SJCRH30 (cell line): ENCODE measurements around the gene EBPL. TPM values are rescaled to one million over a fixed set of nuclear protein-coding genes. Genes with fewer than 3 reads are reported as not detected.
A peak's percentile ranks its signal among the peaks of the same experiment; 100 is the strongest.

Experiments
- DNase-seq, 2 experiments: peaks; one replicate each; pipeline ENCODE4 v3.0.0-alpha.2; 2015 to 2020
- H3K27ac ChIP-seq: fragments of 250-450 bp; sonication (Bioruptor Pico); 2 replicates; pipeline ENCODE4 v1.5.1; 2020; ENCODE audit warnings: mild to moderate bottlenecking, moderate library complexity
- H3K27me3 ChIP-seq: fragments of 250-450 bp; sonication (Bioruptor Pico); 2 replicates; pipeline ENCODE4 v1.5.1; 2020; ENCODE audit warnings: mild to moderate bottlenecking, moderate library complexity
- H3K36me3 ChIP-seq: fragments of 250-450 bp; sonication (Bioruptor Pico); 2 replicates; pipeline ENCODE4 v1.5.1; 2020; ENCODE audit warnings: mild to moderate bottlenecking, moderate library complexity
- H3K4me1 ChIP-seq: fragments of 250-450 bp; sonication (Bioruptor Pico); 2 replicates; pipeline ENCODE4 v1.5.1; 2020; ENCODE audit warnings: mild to moderate bottlenecking, moderate library complexity
- H3K4me3 ChIP-seq: fragments of 250-450 bp; sonication (Bioruptor Pico); 2 replicates; pipeline ENCODE4 v1.5.1; 2020; ENCODE audit warnings: mild to moderate bottlenecking, moderate library complexity
- H3K9me3 ChIP-seq: fragments of 250-450 bp; sonication (Bioruptor Pico); replicated peaks from 2 replicates; pipeline ENCODE4 v1.5.1; 2020; ENCODE audit warnings: mild to moderate bottlenecking, moderate library complexity
- total RNA-seq: library from RNA; depleted of rRNA; stranded (reverse); fragments of >200 nt; shearing (Covaris generic); gene quantifications from 2 replicates; pipeline ENCODE4 v1.2.3, GENCODE V29; 2014

EBPL gene
- total RNA-seq, 1 experiment from 2014 or later = 56.6 TPM

DNA sequence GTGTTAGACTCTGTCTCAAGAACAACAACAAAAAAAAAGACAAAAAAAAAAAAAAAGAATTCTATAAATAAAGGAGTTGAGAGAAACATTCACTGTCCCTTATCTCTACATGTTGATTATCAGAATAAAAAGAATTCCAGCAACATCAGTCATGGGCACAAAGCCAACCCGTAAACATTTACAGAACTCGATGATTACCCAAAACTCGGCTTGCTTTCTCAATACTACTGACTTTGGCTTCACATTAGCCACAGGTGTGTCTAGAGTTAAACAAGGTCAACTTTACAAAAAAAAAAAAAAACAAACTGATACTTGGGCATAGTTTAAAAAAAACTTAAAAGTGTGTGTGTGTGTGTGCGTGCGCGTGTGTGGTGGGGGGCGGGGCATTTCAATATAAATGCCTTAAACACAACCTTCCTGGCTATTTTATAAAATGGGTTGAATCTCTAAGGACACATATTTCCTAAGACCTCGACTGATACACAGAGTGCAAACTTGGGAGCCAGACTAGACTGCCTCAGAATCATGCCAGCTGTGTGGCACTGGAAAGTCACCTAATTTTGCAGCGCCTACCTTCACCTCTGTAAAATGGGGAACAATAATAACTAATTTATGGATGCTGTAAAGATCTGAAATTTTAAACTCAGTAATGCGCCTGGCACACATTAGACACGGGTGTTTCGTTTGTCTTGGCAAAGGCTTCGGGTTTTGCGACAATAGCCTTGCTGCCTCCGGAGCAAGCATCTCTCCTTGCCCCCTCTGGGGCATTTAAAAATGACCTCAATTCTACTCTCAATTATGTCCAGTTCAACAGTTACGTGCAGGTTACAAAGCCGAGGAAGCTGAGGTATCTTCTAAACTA lies 922 bp downstream of the EBPL start:
- Histone ChIP-seq H3K36me3 (peaks cover 3% of the 10 kb centered on the region; the same call in 1 of the 2 replicates), H3K4me3 (peak overlapping the region; percentile 72), H3K4me1 (no peaks in the 10 kb centered on the region), H3K9me3 (no peaks in the 10 kb centered on the region), H3K27me3 (no peaks in the 10 kb centered on the region), H3K27ac (peak overlapping the region; percentile 68)
- DNase-seq = peak; percentile 13 to 48

DNA sequence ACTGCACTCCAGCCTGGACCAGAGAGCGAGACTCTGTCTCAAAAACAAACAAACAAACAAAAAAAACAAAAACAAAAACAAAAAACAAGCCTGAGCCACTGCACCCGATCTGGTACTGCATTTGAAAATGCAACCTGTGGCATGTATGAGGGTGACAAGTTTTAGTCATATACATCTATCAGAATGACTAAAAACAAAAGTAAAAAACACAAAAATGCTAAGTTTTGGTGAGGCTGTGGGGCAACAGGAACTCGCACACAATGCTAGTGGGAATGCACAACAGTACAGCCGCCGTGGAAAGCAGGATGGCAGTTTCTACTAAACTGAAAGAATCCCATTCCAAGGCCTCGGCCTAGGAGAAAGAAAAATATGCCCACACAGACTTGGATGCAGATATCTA lies 7.8 kb downstream of the EBPL start:
- no peaks in the 10 kb centered on the region for H3K9me3 ChIP-seq
- H3K4me1 ChIP-seq = no peaks in the 10 kb centered on the region; the same call in 1 of the 2 replicates
- H3K27ac ChIP-seq = no peak overlapping the region
- no peak for DNase-seq
- peaks cover 11% of the 10 kb centered on the region for H3K36me3 ChIP-seq
- H3K4me3 ChIP-seq = no peak overlapping the region
- no peaks in the 10 kb centered on the region for H3K27me3 ChIP-seq

DNA sequence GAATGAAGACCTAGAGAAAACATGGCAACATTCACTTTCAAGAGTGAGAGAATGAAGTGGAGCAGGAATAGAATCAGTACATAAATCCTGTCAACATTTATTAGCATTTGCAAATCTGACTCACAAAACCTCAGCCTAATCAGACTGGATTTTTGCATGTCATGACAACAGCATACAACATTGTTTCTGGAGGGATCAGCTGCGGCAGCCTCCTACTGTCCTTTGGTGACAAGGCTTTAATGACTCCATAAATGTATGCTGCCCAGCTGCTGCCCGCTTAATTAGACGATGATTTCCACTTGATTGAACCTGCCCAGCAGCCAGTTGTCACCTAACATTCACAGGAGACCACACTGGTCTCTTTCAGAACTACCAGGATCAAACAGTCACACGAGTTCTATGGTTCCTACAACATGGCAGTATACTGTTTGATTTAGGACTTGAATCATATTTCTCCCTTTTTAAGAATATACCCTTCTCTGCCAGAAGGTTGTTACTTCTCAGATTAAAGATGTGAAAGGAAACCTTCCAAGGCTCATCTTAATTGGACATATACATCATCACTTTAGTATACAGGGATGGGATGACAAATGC lies 9.3 kb downstream of the EBPL start:
- Histone ChIP-seq H3K36me3 (peaks cover 9% of the 10 kb centered on the region; the same call in 1 of the 2 replicates), H3K4me1 (no peaks in the 10 kb centered on the region; the same call in 1 of the 2 replicates), H3K4me3 (no peak overlapping the region), H3K9me3 (no peaks in the 10 kb centered on the region), H3K27ac (no peak overlapping the region), H3K27me3 (no peaks in the 10 kb centered on the region)
- peak; percentile 14 to 44 for DNase-seq

- Histone ChIP-seq H3K4me1 (no peaks in the 10 kb centered on the region; the same call in 1 of the 2 replicates), H3K27ac (no peak overlapping the region), H3K4me3 (no peak overlapping the region), H3K9me3 (no peaks in the 10 kb centered on the region), H3K27me3 (no peaks in the 10 kb centered on the region), H3K36me3 (peaks cover 12% of the 10 kb centered on the region; the same call in 1 of the 2 replicates)
- DNase-seq = no peak
These were observed 12.0 kb downstream of the EBPL start for GRCh38 chr13:49679246-49679645.

- no peaks in the 10 kb centered on the region for H3K27me3 ChIP-seq
- peaks cover 12% of the 10 kb centered on the region; the same call in 1 of the 2 replicates for H3K36me3 ChIP-seq
- no peak overlapping the region for H3K27ac ChIP-seq
- no peak for DNase-seq
- H3K4me3 ChIP-seq = no peak overlapping the region
- H3K9me3 ChIP-seq = no peaks in the 10 kb centered on the region
- no peaks in the 10 kb centered on the region; the same call in 1 of the 2 replicates for H3K4me1 ChIP-seq
These were observed 12.9 kb downstream of the EBPL start for GRCh38 chr13:49678191-49678914.

DNA sequence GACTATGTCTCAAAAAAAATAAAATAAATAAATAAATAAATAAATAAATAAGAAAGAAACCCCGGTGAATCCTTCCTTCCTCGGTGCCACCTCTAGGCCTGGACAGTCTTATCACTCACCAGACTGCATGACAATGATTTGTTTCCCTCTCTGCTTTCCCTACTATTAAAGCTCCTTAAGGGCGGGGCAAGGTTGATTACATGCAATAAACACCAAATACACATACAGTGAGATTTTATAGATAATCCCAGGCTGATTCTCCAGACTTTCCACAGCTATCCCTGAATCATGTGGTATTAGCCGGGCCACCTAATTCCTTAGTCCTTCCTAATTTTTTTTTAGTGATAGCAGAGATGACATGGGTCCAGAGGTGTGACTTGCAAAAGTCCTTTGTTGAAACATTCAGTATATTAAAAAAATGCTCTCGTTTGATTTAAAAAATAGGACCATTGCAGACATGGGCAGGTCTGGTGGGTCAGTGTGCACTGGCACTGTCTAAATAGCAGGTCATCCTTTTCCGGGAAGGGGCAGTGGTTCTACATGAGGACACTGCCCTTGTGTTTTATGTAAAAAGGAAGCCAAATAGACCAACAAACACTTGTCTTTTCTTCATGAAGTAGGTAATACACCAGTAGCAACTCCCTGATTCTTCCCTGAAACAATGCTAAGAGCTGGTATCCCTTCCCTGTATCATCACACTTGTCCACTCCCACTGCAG lies 14.5 kb downstream of the EBPL start:
- Histone ChIP-seq H3K27me3 (no peaks in the 10 kb centered on the region), H3K36me3 (peaks cover 14% of the 10 kb centered on the region; the same call in 1 of the 2 replicates), H3K4me1 (no peaks in the 10 kb centered on the region; the same call in 1 of the 2 replicates), H3K4me3 (no peak overlapping the region), H3K9me3 (no peaks in the 10 kb centered on the region), H3K27ac (no peak overlapping the region)
- DNase-seq = no peak

DNA sequence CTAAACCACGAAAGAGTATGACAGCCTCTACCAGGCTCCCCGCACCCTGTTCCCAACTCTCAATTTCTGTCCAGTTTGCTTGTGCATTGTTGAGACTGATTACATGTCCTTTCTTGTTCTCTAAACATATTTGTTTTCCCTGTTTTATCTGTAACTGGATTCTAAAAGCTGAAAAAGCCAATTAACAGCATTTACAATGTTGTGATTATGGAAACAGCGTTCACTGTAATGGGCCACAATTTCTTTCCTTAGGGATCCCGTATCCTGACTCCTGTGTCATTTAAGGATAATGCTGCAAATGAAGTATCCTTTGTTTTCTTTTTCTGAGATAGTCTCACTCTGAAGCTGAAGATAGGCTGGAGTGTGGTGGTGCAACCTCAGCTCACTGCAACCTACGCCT lies 20.5 kb downstream of the EBPL start:
- no peak overlapping the region for H3K4me3 ChIP-seq
- H3K4me1 ChIP-seq = no peaks in the 10 kb centered on the region
- H3K27me3 ChIP-seq = no peaks in the 10 kb centered on the region
- no peak for DNase-seq
- peaks cover 13% of the 10 kb centered on the region; the same call in 1 of the 2 replicates for H3K36me3 ChIP-seq
- no peaks in the 10 kb centered on the region for H3K9me3 ChIP-seq
- H3K27ac ChIP-seq = no peak overlapping the region

- Histone ChIP-seq H3K27ac (no peak overlapping the region), H3K4me1 (no peaks in the 10 kb centered on the region), H3K9me3 (no peaks in the 10 kb centered on the region), H3K4me3 (no peak overlapping the region), H3K27me3 (no peaks in the 10 kb centered on the region), H3K36me3 (peaks cover 10% of the 10 kb centered on the region; the same call in 1 of the 2 replicates)
- peak; percentile 62 to 84 for DNase-seq
These were observed 21.5 kb downstream of the EBPL start for GRCh38 chr13:49669735-49670309.

GRCh38 chr13:49667773-49668172 lies 23.5 kb downstream of the EBPL start:
- Histone ChIP-seq H3K27me3 (no peaks in the 10 kb centered on the region), H3K4me3 (no peak overlapping the region), H3K4me1 (no peaks in the 10 kb centered on the region), H3K9me3 (no peaks in the 10 kb centered on the region), H3K36me3 (peaks cover 8% of the 10 kb centered on the region; the same call in 1 of the 2 replicates), H3K27ac (no peak overlapping the region)
- no peak for DNase-seq

DNA sequence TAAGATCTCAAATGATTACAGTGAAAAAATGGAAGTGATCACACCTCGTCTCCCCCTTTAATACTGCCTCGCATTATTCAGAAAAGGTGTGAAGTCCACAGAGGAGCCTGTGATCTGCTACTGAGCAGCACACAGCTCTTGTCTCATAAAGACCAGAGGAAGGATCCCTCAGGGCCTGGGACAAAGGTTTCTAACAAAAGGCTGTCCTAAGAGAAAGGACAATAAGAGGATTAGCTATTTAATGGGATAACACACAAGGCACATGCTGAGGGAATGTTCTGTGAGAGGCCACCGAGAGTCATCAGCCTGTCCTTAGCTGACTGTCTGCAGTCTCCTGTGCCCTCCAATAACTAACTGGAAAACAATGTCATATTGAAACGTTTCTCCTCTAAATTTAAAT lies 26.7 kb downstream of the EBPL start:
- Histone ChIP-seq H3K27me3 (no peaks in the 10 kb centered on the region), H3K36me3 (peaks cover 21% of the 10 kb centered on the region), H3K9me3 (no peaks in the 10 kb centered on the region), H3K27ac (no peak overlapping the region), H3K4me3 (no peak overlapping the region), H3K4me1 (no peaks in the 10 kb centered on the region)
- DNase-seq = no peak

DNA sequence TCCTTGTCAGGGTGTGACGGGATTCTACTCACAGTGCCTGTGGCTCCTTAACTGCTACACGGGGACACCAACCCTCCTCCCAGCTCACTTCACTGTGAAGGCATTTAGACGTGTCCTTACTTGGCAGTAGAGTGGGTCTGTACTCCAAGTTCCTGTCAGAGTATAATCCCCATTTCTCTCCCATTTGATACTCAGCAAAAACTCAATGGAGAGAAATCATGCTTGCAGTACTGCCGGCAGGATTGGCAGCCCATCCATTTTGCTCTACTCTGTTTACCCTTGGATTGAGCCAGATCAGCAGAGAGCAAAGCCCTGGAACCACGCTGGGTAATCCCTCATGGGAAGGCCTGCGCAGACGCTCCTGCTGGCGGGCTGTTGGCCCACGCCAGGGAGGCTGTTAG lies 34.0 kb downstream of the EBPL start:
- peaks cover 13% of the 10 kb centered on the region for H3K36me3 ChIP-seq
- H3K4me1 ChIP-seq = peaks cover 6% of the 10 kb centered on the region
- H3K27me3 ChIP-seq = no peaks in the 10 kb centered on the region
- no peak overlapping the region for H3K4me3 ChIP-seq
- no peaks in the 10 kb centered on the region for H3K9me3 ChIP-seq
- DNase-seq = no peak
- H3K27ac ChIP-seq = no peak overlapping the region

GRCh38 chr13:49655906-49656305 lies 35.4 kb downstream of the EBPL start:
- no peak overlapping the region for H3K27ac ChIP-seq
- no peaks in the 10 kb centered on the region for H3K9me3 ChIP-seq
- H3K4me3 ChIP-seq = no peak overlapping the region
- no peaks in the 10 kb centered on the region for H3K27me3 ChIP-seq
- peaks cover 7% of the 10 kb centered on the region; the same call in 1 of the 2 replicates for H3K36me3 ChIP-seq
- peaks cover 6% of the 10 kb centered on the region for H3K4me1 ChIP-seq
- DNase-seq = no peak

GRCh38 chr13:49654011-49654410 lies 37.3 kb downstream of the EBPL start:
- DNase-seq = no peak

DNA sequence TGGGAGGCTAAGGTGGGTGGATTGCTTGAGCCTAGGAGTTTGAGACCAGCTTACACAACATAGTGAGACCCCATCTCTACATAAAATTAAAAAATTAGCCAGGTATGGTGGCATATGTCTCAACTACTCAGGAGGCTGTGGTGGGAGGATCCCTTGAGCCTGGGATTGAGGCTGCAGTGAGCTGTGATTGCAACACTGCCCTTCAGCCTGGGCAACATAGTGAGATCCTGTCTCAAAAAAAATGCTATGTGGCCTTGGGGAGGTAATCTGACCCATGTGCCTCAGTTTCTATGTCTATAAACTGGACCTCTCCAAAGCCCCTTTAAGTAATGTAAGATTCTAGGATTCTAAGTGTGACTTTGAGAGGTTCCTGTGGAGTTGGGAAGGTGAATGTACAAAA lies 37.8 kb downstream of the EBPL start:
- no peak overlapping the region for H3K27ac ChIP-seq
- H3K9me3 ChIP-seq = no peaks in the 10 kb centered on the region
- peaks cover 6% of the 10 kb centered on the region for H3K4me1 ChIP-seq
- DNase-seq = no peak
- no peaks in the 10 kb centered on the region for H3K27me3 ChIP-seq
- H3K36me3 ChIP-seq = no peaks in the 10 kb centered on the region
- H3K4me3 ChIP-seq = no peak overlapping the region

More at GRCh38 chr13:49654011-49654410, 37.3 kb downstream of the EBPL start:
- H3K4me1 ChIP-seq = peaks cover 6% of the 10 kb centered on the region
- H3K4me3 ChIP-seq = no peak overlapping the region
- no peaks in the 10 kb centered on the region for H3K36me3 ChIP-seq
- H3K9me3 ChIP-seq = no peaks in the 10 kb centered on the region
- H3K27ac ChIP-seq = no peak overlapping the region
- H3K27me3 ChIP-seq = no peaks in the 10 kb centered on the region
